ENCODE measurements around the gene CIB4.
"Not testable (repeated sequence)": the region's sequence is repeated elsewhere in the genome, so short reads cannot be mapped to it uniquely, and the experiment has no call there.

Gene CIB4

DNA sequence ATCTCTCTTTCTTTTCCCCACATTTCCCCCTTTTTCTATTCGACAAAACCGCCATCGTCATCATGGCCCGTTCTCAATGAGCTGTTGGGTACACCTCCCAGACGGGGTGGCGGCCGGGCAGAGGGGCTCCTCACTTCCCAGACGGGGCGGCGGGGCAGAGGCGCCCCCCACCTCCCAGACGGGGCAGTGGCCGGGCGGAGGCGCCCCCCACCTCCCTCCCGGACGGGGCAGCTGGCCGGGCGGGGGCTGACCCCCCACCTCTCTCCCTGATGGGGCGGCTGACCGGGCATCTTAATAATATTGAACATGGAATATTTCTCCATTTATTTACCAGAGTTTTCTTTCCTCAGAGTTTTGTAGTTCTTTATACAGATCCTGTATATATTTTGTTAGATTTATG, 24.1 kb upstream of the CIB4 start:
- DNase-seq: not testable (repeated sequence)

- no peak for DNase-seq
These were observed 19.3 kb upstream of the CIB4 start for GRCh38 chr2:26660363-26660962.

DNA sequence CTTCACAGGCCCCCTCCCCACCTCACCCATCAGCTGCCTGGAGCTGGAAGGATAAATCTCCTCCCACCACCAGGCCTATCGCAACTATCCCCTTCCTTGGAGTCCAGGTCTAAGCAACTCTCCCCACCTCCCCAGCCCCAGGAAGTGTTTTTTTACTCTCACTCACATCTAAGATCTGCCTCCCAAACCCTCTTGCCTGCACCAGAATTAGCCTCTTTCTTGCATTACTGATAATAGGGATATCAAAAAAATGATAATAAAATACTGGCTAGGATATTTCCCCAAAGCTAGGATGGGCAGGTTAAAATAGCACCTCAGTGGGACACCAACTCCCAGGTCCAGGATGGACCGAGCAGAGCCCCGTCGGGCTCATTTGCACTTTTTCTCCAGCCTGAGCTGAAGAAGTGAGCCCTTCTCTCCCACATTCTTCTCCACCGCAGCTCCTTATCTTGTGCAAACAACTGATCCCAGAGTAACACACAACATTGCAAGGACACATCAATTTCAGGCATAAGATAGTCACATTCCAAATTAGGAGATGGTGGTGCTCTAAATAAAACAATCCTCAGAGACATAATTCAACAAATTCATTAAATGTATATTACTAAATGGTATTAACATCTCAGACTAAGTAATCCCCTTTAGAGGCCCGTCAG, 17.7 kb upstream of the CIB4 start:
- DNase-seq: no peak

- DNase-seq: no peak
These were observed 16.1 kb upstream of the CIB4 start for GRCh38 chr2:26657265-26657664.

DNA sequence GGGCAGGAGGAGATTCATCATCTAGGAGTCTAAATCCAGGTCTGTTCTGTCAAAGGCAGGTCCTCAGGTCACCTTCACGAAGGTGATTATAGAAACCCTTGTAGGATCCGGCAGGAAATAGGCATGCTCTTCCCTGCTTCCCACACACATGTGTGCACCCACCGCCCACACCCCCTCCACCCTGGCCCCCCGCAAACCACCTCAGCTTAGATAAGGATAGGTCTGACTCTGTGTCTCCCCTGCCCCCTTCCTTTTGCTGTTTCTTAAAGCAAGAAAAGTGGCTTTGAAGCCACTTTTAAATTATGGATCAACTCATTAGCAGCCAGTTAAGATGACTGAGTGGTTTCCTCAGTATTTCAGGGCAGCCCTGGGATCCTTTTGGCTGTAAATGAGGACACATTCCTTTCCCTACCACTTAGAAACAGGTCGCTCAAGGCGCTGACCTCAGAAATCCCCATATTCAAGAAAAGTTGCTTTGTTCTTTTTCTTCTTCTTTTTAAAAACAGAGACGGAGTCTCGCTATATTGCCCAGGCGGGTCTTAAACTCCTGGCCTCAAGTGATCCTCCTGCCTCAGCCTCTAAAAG, 14.5 kb upstream of the CIB4 start:
- DNase-seq: no peak

DNA sequence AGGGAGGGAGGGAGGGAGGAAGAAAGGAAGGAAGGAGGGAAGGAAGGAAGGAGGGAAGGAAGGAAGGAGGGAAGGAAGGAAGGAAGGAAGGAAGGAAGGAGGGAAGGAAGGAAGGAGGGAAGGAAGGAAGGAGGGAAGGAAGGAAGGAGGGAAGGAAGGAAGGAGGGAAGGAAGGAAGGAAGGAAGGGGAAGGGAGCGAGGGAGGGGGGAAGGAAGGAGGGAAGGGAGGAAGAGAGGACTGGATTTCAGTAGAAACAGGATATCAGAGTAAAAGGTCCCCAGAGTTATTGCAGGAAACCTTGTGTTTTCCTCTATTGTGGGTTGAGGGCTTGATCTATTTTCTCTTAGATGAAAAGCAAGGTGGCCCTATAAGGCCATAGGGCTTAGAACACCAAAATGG, 14.0 kb upstream of the CIB4 start:
- DNase-seq: not testable (repeated sequence)

DNA sequence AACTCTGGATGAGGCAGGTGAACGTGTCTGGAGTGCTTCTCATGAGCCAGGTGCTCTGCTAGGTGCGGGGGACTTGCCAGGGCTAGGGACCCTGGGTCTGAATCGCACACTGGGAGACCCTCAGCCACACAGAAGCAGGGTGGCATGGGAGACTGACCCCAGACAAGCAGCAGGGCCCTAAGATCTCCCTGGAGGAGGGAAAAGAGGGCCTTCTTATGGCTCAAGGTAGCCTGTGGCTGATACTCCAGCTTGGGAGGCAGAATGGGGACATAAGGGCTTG, 12.8 kb upstream of the CIB4 start:
- DNase-seq: no peak

GRCh38 chr2:26653207-26654060, 12.3 kb upstream of the CIB4 start:
- DNase-seq: no peak

DNA sequence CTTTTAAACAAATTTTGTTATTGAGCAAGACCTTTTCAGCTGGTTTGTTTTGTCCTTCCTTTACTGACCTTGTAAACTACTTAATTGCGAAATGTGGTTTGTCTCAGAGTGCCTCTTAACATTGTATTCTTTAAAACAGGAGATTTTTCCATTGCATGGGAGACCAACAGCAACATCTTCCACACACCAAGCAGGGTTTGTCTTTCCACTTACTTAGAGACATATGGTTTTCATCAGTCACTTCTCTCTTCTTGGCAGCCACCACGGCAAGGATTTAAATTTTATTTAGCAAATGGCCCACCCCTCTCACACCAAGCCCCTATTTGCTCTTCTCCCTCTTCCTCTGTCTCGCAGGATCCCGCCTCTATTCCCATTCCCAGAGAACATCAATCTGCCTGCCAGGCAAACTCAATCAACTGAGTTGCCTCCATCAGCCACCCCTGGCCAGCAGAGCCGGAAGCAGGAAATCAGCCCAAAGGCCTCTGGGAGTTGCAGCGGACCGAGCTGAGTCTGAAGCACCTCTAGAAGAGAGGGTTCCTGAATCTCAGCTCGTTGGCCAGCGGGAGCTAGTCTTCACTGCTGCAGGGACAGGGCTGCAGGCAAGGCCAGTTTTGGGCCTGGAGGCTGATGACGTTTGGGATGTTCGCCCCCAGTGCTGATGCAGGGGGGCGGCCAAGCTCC, 11.3 kb upstream of the CIB4 start:
- no peak for DNase-seq

- DNase-seq: no peak
These were observed 10.6 kb upstream of the CIB4 start for GRCh38 chr2:26651799-26652198.

DNA sequence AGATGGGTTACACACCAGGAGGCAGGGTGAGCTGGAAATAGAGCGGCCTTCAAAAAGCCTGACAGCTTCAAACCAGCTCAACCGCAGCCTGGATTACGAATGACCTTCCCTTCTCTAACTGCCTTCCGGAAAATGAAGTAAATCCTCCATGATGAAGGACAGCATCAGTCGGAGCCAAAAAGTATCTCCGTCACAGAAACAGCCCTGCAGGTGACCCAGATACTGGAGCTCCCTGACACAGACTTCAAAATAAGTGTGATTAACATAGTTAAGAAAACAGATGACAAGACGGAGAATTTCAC, 10.3 kb upstream of the CIB4 start:
- no peak for DNase-seq

DNA sequence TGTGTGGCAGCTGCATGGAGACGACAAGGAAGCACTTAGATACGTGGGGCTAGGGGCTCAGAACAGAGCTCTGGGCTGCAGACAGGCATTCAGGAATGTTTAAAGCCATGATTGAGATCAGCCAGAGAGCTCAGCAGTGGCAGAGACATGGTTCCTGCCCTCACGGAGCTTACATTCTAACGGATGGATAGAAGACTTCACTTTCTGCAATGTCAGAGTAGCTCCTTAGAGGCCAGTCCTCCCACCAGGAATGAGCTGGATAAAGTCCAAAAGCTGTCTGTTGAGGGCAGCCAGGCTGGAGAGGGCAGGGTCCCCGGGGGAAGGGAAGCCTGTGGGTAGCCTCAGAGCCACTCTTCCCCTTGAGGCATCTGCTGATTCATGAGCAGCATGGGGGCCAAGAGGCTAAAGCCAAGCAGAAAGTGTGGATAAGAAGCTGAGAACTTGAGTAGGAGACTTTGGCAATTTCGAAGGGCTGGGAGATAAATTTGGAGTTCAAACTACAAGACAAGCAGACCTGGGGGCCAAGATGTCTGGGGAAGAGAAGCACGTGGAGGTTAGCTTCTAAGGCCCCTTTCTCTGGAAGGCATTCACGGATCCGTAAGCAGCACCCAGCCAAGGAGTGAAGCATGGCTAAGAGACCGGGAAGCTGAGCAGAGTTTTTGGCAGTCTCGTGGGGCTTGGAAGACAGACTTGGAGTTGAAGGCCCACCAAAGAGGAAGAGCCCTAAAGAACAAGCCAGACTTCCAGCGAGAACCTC, 9.7 kb upstream of the CIB4 start:
- no peak for DNase-seq

- no peak for DNase-seq
These were observed 9.0 kb upstream of the CIB4 start for GRCh38 chr2:26649992-26650712.

GRCh38 chr2:26649322-26649721, 8.2 kb upstream of the CIB4 start:
- DNase-seq: no peak

DNA sequence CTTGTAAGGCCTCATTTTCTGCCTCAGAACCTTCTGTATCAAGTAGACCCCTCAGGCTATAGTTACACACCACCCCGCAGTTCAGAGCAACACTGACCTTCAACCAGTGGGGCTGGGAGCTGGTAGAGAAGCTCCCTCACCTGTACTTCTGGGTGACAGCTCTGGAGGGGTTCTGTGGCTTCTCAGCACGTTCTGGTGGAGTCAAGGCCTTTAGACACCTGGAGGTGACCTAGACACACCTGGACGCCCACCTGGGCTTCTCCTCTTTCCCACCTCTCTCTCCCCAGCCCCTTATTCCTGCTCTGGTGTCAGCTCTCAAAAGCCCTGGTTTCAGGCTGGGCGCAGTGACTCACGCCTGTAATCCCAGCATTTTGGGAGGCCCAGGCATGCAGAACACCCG, 7.3 kb upstream of the CIB4 start:
- DNase-seq: no peak

GRCh38 chr2:26647981-26648380, 6.8 kb upstream of the CIB4 start:
- no peak for DNase-seq

- no peak for DNase-seq
These were observed 6.0 kb upstream of the CIB4 start for GRCh38 chr2:26646986-26647672.

DNA sequence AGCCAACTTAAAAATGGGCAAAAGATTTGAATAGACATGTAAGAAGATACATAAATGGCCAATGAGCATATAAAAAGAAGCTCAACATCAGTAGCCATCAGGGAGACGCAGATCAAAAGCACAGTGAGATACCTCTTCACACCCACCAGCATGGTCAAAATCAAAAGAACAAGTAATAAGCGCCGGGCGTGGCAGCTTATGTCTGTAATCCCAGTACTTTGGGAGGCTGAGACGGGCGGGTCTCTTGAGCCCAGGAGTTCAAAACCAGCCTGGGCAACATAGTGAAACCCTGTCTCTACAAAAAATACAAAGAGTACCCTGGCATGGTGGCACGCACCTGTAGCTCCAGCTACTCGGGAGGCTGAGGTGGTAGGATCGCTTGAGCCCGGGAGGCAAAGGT, 4.6 kb upstream of the CIB4 start:
- DNase-seq: no peak

DNA sequence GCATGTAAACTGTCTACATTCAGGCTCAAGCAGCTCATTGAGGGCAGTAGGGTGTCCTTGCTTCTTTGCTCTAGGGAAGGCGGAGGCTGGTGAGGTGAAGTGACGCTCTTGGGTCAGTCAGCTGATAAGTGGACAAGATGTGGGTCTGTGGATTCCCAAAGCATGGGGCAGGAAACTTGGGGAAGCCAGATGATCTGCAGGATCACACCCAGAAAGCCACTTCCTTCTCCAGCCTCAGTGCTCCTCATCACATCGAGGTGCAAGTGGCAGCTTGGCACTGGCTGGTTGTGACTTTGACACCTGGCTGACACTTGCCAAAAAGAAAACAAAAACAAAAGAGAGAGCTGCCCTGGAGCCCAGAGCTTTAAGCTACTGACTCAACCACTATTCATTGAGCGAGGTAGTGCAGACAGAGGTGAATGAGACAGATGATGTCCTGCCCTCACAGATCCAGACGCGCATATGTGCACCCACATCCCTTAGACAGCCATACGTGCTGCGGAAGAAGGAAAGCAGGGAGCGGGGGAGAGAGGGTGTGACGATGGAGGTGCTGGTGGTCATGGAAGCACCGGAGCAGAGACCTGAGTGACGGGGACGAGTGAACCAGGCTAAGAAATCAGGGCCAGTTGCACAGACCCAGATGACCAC, 3.1 kb upstream of the CIB4 start:
- DNase-seq: no peak

- no peak for DNase-seq
These were observed 1.3 kb upstream of the CIB4 start for GRCh38 chr2:26642429-26642828.

- DNase-seq: no peak
These were observed 828 bp downstream of the CIB4 start for GRCh38 chr2:26640331-26640745.
